NCI-H2196 (cell line): Measurements from ENCODE around the gene MEST.
"Not testable (repeated sequence)": the region's sequence is repeated elsewhere in the genome, so short reads cannot be mapped to it uniquely, and the experiment has no call there.

Experiments used
- DNase-seq: peaks from one replicate; lab custom pipeline; 2025; ENCODE audit not compliant: unreplicated experiment; lab: John Stamatoyannopoulos, UW

Gene MEST

GRCh38 chr7:130483031-130483430 is 8.9 kb upstream of the MEST start:
- no peak for DNase-seq

GRCh38 chr7:130485734-130486113 is 6.2 kb upstream of the MEST start:
- no peak for DNase-seq

GRCh38 chr7:130486114-130486953 is 5.6 kb upstream of the MEST start:
- DNase-seq = peak; percentile 97

GRCh38 chr7:130486954-130487436 is 4.9 kb upstream of the MEST start:
- no peak for DNase-seq

GRCh38 chr7:130488392-130489139 is 3.3 kb upstream of the MEST start:
- DNase-seq = no peak

GRCh38 chr7:130489140-130489983 is 2.5 kb upstream of the MEST start:
- DNase-seq = no peak

GRCh38 chr7:130490311-130490791 is 1.5 kb upstream of the MEST start:
- DNase-seq = no peak

GRCh38 chr7:130490888-130491804 is 739 bp upstream of the MEST start:
- no peak for DNase-seq

GRCh38 chr7:130492523-130493274 is 814 bp downstream of the MEST start:
- no peak for DNase-seq

- DNase-seq = no peak
These were observed 1.5 kb downstream of the MEST start for GRCh38 chr7:130493275-130493873.

- no peak for DNase-seq
These were observed 2.6 kb downstream of the MEST start for GRCh38 chr7:130494431-130494858.

- DNase-seq = peak; percentile 8
These were observed 8.6 kb downstream of the MEST start for GRCh38 chr7:130500463-130500862.

- no peak for DNase-seq
These were observed 9.0 kb downstream of the MEST start for GRCh38 chr7:130500910-130501309.

GRCh38 chr7:130505753-130506152 is 13.9 kb downstream of the MEST start:
- no peak for DNase-seq

- DNase-seq = no peak
These were observed 14.5 kb downstream of the MEST start for GRCh38 chr7:130506358-130506757.

GRCh38 chr7:130512038-130512437 is 20.2 kb downstream of the MEST start:
- not testable (repeated sequence) for DNase-seq

- DNase-seq = no peak
These were observed 21.6 kb downstream of the MEST start for GRCh38 chr7:130513447-130513846.

GRCh38 chr7:130515315-130516040 is 23.6 kb downstream of the MEST start:
- no peak for DNase-seq
